IgD-negative memory B cell (primary cell): ENCODE data around the gene ALOX12. TPM values are rescaled to one million over a fixed set of nuclear protein-coding genes. Genes with fewer than 3 reads are reported as not detected.
"Not testable (repeated sequence)": the region's sequence is repeated elsewhere in the genome, so short reads cannot be mapped to it uniquely, and the experiment has no call there.

Experiments
- H3K27ac Mint-ChIP-seq, 3 donors: one replicate each; pipeline ENCODE4 v1.8.0; 2020 to 2022; ENCODE audit warnings: mild to moderate bottlenecking in 3 of 3, mixed read lengths in 3 of 3, moderate library complexity in 1 of 3
- H3K27me3 Mint-ChIP-seq: one replicate; pipeline ENCODE4 v1.8.0; 2021; ENCODE audit warnings: mixed read lengths
- H3K36me3 Mint-ChIP-seq: one replicate; pipeline ENCODE4 v1.8.0; 2020; ENCODE audit warnings: mild to moderate bottlenecking, mixed read lengths
- H3K4me1 Mint-ChIP-seq, 3 donors: one replicate each; pipeline ENCODE4 v1.8.0; 2020 to 2022; ENCODE audit warnings: mixed read lengths in 3 of 3, mild to moderate bottlenecking in 1 of 3
- H3K4me3 Mint-ChIP-seq, 4 donors: one replicate each; pipeline ENCODE4 v1.8.0; 2020 to 2022; ENCODE audit warnings: mild to moderate bottlenecking in 4 of 4, mixed read lengths in 4 of 4, moderate library complexity in 3 of 4
- H3K9me3 Mint-ChIP-seq, 3 donors: one replicate each; pipeline ENCODE4 v1.8.0; 2020 to 2021; ENCODE audit warnings: mixed read lengths in 3 of 3, mild to moderate bottlenecking in 1 of 3
- polyA plus RNA-seq: library from polyadenylated mRNA; unstranded; fragments of 300-500 nt; fragmentation: Illumina TruSeq; gene quantifications from one replicate; pipeline ENCODE4 v1.2.3, GENCODE V29; 2021

ALOX12 gene
- polyA plus RNA-seq, 1 donor from 2014 or later = 1.4 TPM

GRCh38 chr17:7042501-7043181 lies 46.8 kb downstream of the ALOX12 start:
- H3K36me3 Mint-ChIP-seq = peaks cover 1% of the 10 kb centered on the region
- peaks cover 5% of the 10 kb centered on the region for H3K27me3 Mint-ChIP-seq
- H3K9me3 Mint-ChIP-seq = no peaks in the 10 kb centered on the region
- H3K4me1 Mint-ChIP-seq = peaks cover 20 to 40% (median 37%) of the 10 kb centered on the region in 3 donors
- H3K27ac Mint-ChIP-seq = peak overlapping the region; percentile 55 to 95 (median 67)
- H3K4me3 Mint-ChIP-seq = peak overlapping the region; percentile 77 to 91 (median 90)

- Mint-ChIP-seq H3K36me3 (peaks cover 1% of the 10 kb centered on the region), H3K4me1 (peaks cover 20 to 40% (median 34%) of the 10 kb centered on the region in 3 donors), H3K4me3 (peak overlapping the region; percentile 77 to 91 (median 90)), H3K27ac (peak overlapping the region in 2 of 3 donors; percentile 55 to 95), H3K9me3 (no peaks in the 10 kb centered on the region), H3K27me3 (peaks cover 5% of the 10 kb centered on the region)
Observed at GRCh38 chr17:7043182-7043496, 47.3 kb downstream of the ALOX12 start.

GRCh38 chr17:7043497-7044198 lies 47.8 kb downstream of the ALOX12 start, which contains the start of gene SLC16A11:
Gene SLC16A11 (minus strand): TSS chr17:7044092. CDS start chr17:7043513, 579 bp downstream.
- Mint-ChIP-seq H3K27ac (peak within 1 kb of the TSS; percentile 83 to 95 (median 90)), H3K27me3 (peaks cover 5% of the 10 kb centered on the region), H3K9me3 (no peaks in the 10 kb centered on the region), H3K36me3 (no peaks in the 10 kb centered on the region), H3K4me1 (peaks cover 20 to 37% (median 29%) of the 10 kb centered on the region in 3 donors), H3K4me3 (peak within 1 kb of the TSS; percentile 77 to 91 (median 90))

GRCh38 chr17:7045492-7046126 lies 49.8 kb downstream of the ALOX12 start:
- no peaks in the 10 kb centered on the region for H3K36me3 Mint-ChIP-seq
- peak overlapping the region; percentile 34 to 97 (median 96) for H3K27ac Mint-ChIP-seq
- H3K4me3 Mint-ChIP-seq = peak overlapping the region; percentile 49 to 95 (median 90)

GRCh38 chr17:7046127-7046724 lies 50.4 kb downstream of the ALOX12 start:
- Mint-ChIP-seq H3K27me3 (peaks cover 5% of the 10 kb centered on the region), H3K4me3 (peak overlapping the region; percentile 49 to 95 (median 90)), H3K9me3 (no peaks in the 10 kb centered on the region), H3K36me3 (no peaks in the 10 kb centered on the region), H3K27ac (peak overlapping the region; percentile 34 to 97 (median 96)), H3K4me1 (peaks cover 17 to 25% (median 21%) of the 10 kb centered on the region in 3 donors)

More at GRCh38 chr17:7045492-7046126, 49.8 kb downstream of the ALOX12 start:
- H3K9me3 Mint-ChIP-seq = no peaks in the 10 kb centered on the region
- H3K27me3 Mint-ChIP-seq = peaks cover 5% of the 10 kb centered on the region
- peaks cover 17 to 27% (median 21%) of the 10 kb centered on the region in 3 donors for H3K4me1 Mint-ChIP-seq

- not testable (repeated sequence) for H3K36me3 Mint-ChIP-seq, H3K9me3 Mint-ChIP-seq, H3K27me3 Mint-ChIP-seq
- peaks cover 17 to 22% (median 20%) of the 10 kb centered on the region in 3 donors for H3K4me1 Mint-ChIP-seq
- H3K27ac Mint-ChIP-seq = peak overlapping the region; percentile 34 to 97 (median 96)
- peak overlapping the region; percentile 49 to 95 (median 90) for H3K4me3 Mint-ChIP-seq
Observed at GRCh38 chr17:7046725-7047397, 51.0 kb downstream of the ALOX12 start.

- Mint-ChIP-seq H3K4me1 (peaks cover 17 to 24% (median 22%) of the 10 kb centered on the region in 3 donors), H3K9me3 (no peaks in the 10 kb centered on the region), H3K27ac (peak overlapping the region in 1 of 3 donors; percentile 97), H3K4me3 (peak overlapping the region in 3 of 4 donors; percentile 86 to 95 (median 94)), H3K36me3 (no peaks in the 10 kb centered on the region), H3K27me3 (peaks cover 5% of the 10 kb centered on the region)
Observed at GRCh38 chr17:7047566-7047965, 51.7 kb downstream of the ALOX12 start.

GRCh38 chr17:7048968-7049367 lies 53.1 kb downstream of the ALOX12 start:
- H3K27ac Mint-ChIP-seq = peak overlapping the region in 1 of 3 donors; percentile 55
- peaks cover 17 to 22% (median 18%) of the 10 kb centered on the region in 3 donors for H3K4me1 Mint-ChIP-seq
- no peaks in the 10 kb centered on the region for H3K9me3 Mint-ChIP-seq
- H3K4me3 Mint-ChIP-seq = peak overlapping the region in 1 of 4 donors; percentile 34
- H3K27me3 Mint-ChIP-seq = peaks cover 2% of the 10 kb centered on the region
- no peaks in the 10 kb centered on the region for H3K36me3 Mint-ChIP-seq

GRCh38 chr17:7050583-7050982 lies 54.7 kb downstream of the ALOX12 start:
- H3K4me1 Mint-ChIP-seq = peaks cover 16 to 21% (median 17%) of the 10 kb centered on the region in 3 donors
- H3K4me3 Mint-ChIP-seq, H3K9me3 Mint-ChIP-seq, H3K27me3 Mint-ChIP-seq, H3K36me3 Mint-ChIP-seq: not testable (repeated sequence)
- peak overlapping the region in 1 of 3 donors; percentile 74 for H3K27ac Mint-ChIP-seq

GRCh38 chr17:7056386-7056785 lies 60.5 kb downstream of the ALOX12 start:
- Mint-ChIP-seq H3K27me3 (peaks cover 2% of the 10 kb centered on the region), H3K4me1 (peaks cover 0 to 4% (median 3%) of the 10 kb centered on the region in 3 donors), H3K27ac (no peak overlapping the region), H3K9me3 (no peaks in the 10 kb centered on the region), H3K4me3 (no peak overlapping the region), H3K36me3 (no peaks in the 10 kb centered on the region)

- H3K4me1 Mint-ChIP-seq = no peaks in the 10 kb centered on the region
- H3K4me3 Mint-ChIP-seq = no peak overlapping the region
- peaks cover 14% of the 10 kb centered on the region for H3K27me3 Mint-ChIP-seq
- no peak overlapping the region for H3K27ac Mint-ChIP-seq
- H3K9me3 Mint-ChIP-seq = peaks cover 0 to 1% (median 0%) of the 10 kb centered on the region in 3 donors
- no peaks in the 10 kb centered on the region for H3K36me3 Mint-ChIP-seq
Observed at GRCh38 chr17:7058831-7059447, 63.1 kb downstream of the ALOX12 start.
